Iris pigment epithelial cell (primary cell): Measurements from ENCODE around the gene ITPR3.
A peak's percentile ranks its signal among the peaks of the same experiment; 100 is the strongest.

ENCODE experiments used
- DNase-seq: peaks from one replicate; pipeline ENCODE4 v3.0.0-alpha.2; 2011; ENCODE audit warnings: low read depth

The ITPR3 gene

GRCh38 chr6:33700391-33701050 lies 79.4 kb downstream of the ITPR3 start:
- peak; percentile 66 for DNase-seq

- peak; percentile 78 for DNase-seq
Observed at GRCh38 chr6:33702345-33702977, 81.3 kb downstream of the ITPR3 start.

- no peak for DNase-seq
Observed at GRCh38 chr6:33704215-33705066, 83.3 kb downstream of the ITPR3 start.

- no peak for DNase-seq
Observed at GRCh38 chr6:33705268-33705885, 84.3 kb downstream of the ITPR3 start.

- DNase-seq = no peak
Observed at GRCh38 chr6:33705955-33706725, 85.0 kb downstream of the ITPR3 start.

GRCh38 chr6:33707771-33708170 lies 86.6 kb downstream of the ITPR3 start:
- DNase-seq = no peak

- no peak for DNase-seq
Observed at GRCh38 chr6:33708516-33709204, 87.5 kb downstream of the ITPR3 start.

GRCh38 chr6:33709605-33710295 lies 88.6 kb downstream of the ITPR3 start:
- no peak for DNase-seq

- no peak for DNase-seq
Observed at GRCh38 chr6:33710296-33711121, 89.4 kb downstream of the ITPR3 start.

GRCh38 chr6:33711140-33712129 lies 90.3 kb downstream of the ITPR3 start, which contains the start of gene UQCC2:
Gene UQCC2 (minus strand): TSS chr6:33711700. CDS start chr6:33711686, 14 bp downstream.
- DNase-seq = peak; percentile 93

GRCh38 chr6:33712914-33713313 lies 91.8 kb downstream of the ITPR3 start:
- DNase-seq = no peak

GRCh38 chr6:33713786-33714185 lies 92.7 kb downstream of the ITPR3 start:
- DNase-seq = no peak

- DNase-seq = no peak
Observed at GRCh38 chr6:33714385-33715040, 93.4 kb downstream of the ITPR3 start.

- DNase-seq = no peak
Observed at GRCh38 chr6:33716379-33716778, 95.3 kb downstream of the ITPR3 start.

GRCh38 chr6:33716890-33717632 lies 95.9 kb downstream of the ITPR3 start:
- DNase-seq = no peak

- no peak for DNase-seq
Observed at GRCh38 chr6:33717934-33718455, 96.9 kb downstream of the ITPR3 start.

GRCh38 chr6:33718713-33719112 lies 97.6 kb downstream of the ITPR3 start:
- no peak for DNase-seq
